ENCODE results near the gene MRPS2.
"Not testable (repeated sequence)": the region's sequence is repeated elsewhere in the genome, so short reads cannot be mapped to it uniquely, and the experiment has no call there.

Gene MRPS2

GRCh38 chr9:135500525-135501260 lies at the start of gene MRPS2:
TSS of gene MRPS2 (plus strand) at chr9:135500682. CDS start at chr9:135500711, 29 bp downstream.
- Histone ChIP-seq H3K27ac (ENCODE audit: low read length) (peak within 1 kb of the TSS; percentile 23), H3K4me3 (ENCODE audit: low read depth in 1 of 2, low read length in 2 of 2) (peak within 1 kb of the TSS; percentile 81 to 93), H3K27me3 (ENCODE audit: low read depth, low read length) (no peaks in the 10 kb centered on the region), H3K36me3 (ENCODE audit: control insufficient read depth in 1 of 2, insufficient read depth in 2 of 2, low read length in 2 of 2) (peaks cover 9 to 28% of the 10 kb centered on the region in 2 donors), H3K4me1 (ENCODE audit: control insufficient read depth in 1 of 2, insufficient read depth in 2 of 2, low read length in 2 of 2) (peaks cover 6 to 27% of the 10 kb centered on the region in 2 donors), H3K9me3 (ENCODE audit: control insufficient read depth in 1 of 2, low read length in 2 of 2) (no peaks in the 10 kb centered on the region)

- no peaks in the 10 kb centered on the region for H3K36me3 ChIP-seq (ENCODE audit: control insufficient read depth in 1 of 2, insufficient read depth in 2 of 2, low read length in 2 of 2)
- no peak overlapping the region for H3K4me3 ChIP-seq (ENCODE audit: low read depth in 1 of 2, low read length in 2 of 2)
- H3K4me1 ChIP-seq (ENCODE audit: control insufficient read depth in 1 of 2, insufficient read depth in 2 of 2, low read length in 2 of 2), result no peaks in the 10 kb centered on the region
- no peaks in the 10 kb centered on the region for H3K27me3 ChIP-seq (ENCODE audit: low read depth, low read length)
- peaks cover 0 to 10% of the 10 kb centered on the region in 2 donors for H3K9me3 ChIP-seq (ENCODE audit: control insufficient read depth in 1 of 2, low read length in 2 of 2)
- no peak overlapping the region for H3K27ac ChIP-seq (ENCODE audit: low read length)
Measured at GRCh38 chr9:135450956-135451355, 49.5 kb upstream of the MRPS2 start.

- not testable (repeated sequence) for H3K36me3 ChIP-seq (ENCODE audit: control insufficient read depth in 1 of 2, insufficient read depth in 2 of 2, low read length in 2 of 2); H3K27ac ChIP-seq (ENCODE audit: low read length); H3K27me3 ChIP-seq (ENCODE audit: low read depth, low read length); H3K4me1 ChIP-seq (ENCODE audit: control insufficient read depth in 1 of 2, insufficient read depth in 2 of 2, low read length in 2 of 2); H3K4me3 ChIP-seq (ENCODE audit: low read depth in 1 of 2, low read length in 2 of 2)
- H3K9me3 ChIP-seq (ENCODE audit: control insufficient read depth in 1 of 2, low read length in 2 of 2), result peaks cover 0 to 10% of the 10 kb centered on the region in 2 donors
Measured at GRCh38 chr9:135451909-135452308, 48.6 kb upstream of the MRPS2 start.

GRCh38 chr9:135454737-135455136 lies 45.7 kb upstream of the MRPS2 start:
- peaks cover 0 to 10% of the 10 kb centered on the region in 2 donors for H3K9me3 ChIP-seq (ENCODE audit: control insufficient read depth in 1 of 2, low read length in 2 of 2)
- H3K27ac ChIP-seq (ENCODE audit: low read length), result no peak overlapping the region
- H3K36me3 ChIP-seq (ENCODE audit: control insufficient read depth in 1 of 2, insufficient read depth in 2 of 2, low read length in 2 of 2), result no peaks in the 10 kb centered on the region
- H3K4me3 ChIP-seq (ENCODE audit: low read depth in 1 of 2, low read length in 2 of 2), result no peak overlapping the region
- H3K27me3 ChIP-seq (ENCODE audit: low read depth, low read length), result no peaks in the 10 kb centered on the region
- H3K4me1 ChIP-seq (ENCODE audit: control insufficient read depth in 1 of 2, insufficient read depth in 2 of 2, low read length in 2 of 2), result no peaks in the 10 kb centered on the region

GRCh38 chr9:135455401-135456030 lies 45.0 kb upstream of the MRPS2 start:
- H3K27me3 ChIP-seq (ENCODE audit: low read depth, low read length), result no peaks in the 10 kb centered on the region
- H3K4me1 ChIP-seq (ENCODE audit: control insufficient read depth in 1 of 2, insufficient read depth in 2 of 2, low read length in 2 of 2), result no peaks in the 10 kb centered on the region
- peaks cover 0 to 10% of the 10 kb centered on the region in 2 donors for H3K9me3 ChIP-seq (ENCODE audit: control insufficient read depth in 1 of 2, low read length in 2 of 2)
- no peak overlapping the region for H3K4me3 ChIP-seq (ENCODE audit: low read depth in 1 of 2, low read length in 2 of 2)
- no peak overlapping the region for H3K27ac ChIP-seq (ENCODE audit: low read length)
- no peaks in the 10 kb centered on the region for H3K36me3 ChIP-seq (ENCODE audit: control insufficient read depth in 1 of 2, insufficient read depth in 2 of 2, low read length in 2 of 2)

- H3K4me3 ChIP-seq (ENCODE audit: low read depth in 1 of 2, low read length in 2 of 2), result no peak overlapping the region
- no peaks in the 10 kb centered on the region for H3K36me3 ChIP-seq (ENCODE audit: control insufficient read depth in 1 of 2, insufficient read depth in 2 of 2, low read length in 2 of 2)
- no peaks in the 10 kb centered on the region for H3K27me3 ChIP-seq (ENCODE audit: low read depth, low read length)
- H3K9me3 ChIP-seq (ENCODE audit: control insufficient read depth in 1 of 2, low read length in 2 of 2), result peaks cover 0 to 10% of the 10 kb centered on the region in 2 donors
- no peak overlapping the region for H3K27ac ChIP-seq (ENCODE audit: low read length)
- no peaks in the 10 kb centered on the region for H3K4me1 ChIP-seq (ENCODE audit: control insufficient read depth in 1 of 2, insufficient read depth in 2 of 2, low read length in 2 of 2)
Measured at GRCh38 chr9:135456436-135457104, 43.9 kb upstream of the MRPS2 start.

GRCh38 chr9:135458478-135458877 lies 42.0 kb upstream of the MRPS2 start:
- H3K9me3 ChIP-seq (ENCODE audit: control insufficient read depth in 1 of 2, low read length in 2 of 2), result peaks cover 0 to 10% of the 10 kb centered on the region in 2 donors
- H3K27ac ChIP-seq (ENCODE audit: low read length); H3K4me1 ChIP-seq (ENCODE audit: control insufficient read depth in 1 of 2, insufficient read depth in 2 of 2, low read length in 2 of 2); H3K27me3 ChIP-seq (ENCODE audit: low read depth, low read length); H3K36me3 ChIP-seq (ENCODE audit: control insufficient read depth in 1 of 2, insufficient read depth in 2 of 2, low read length in 2 of 2); H3K4me3 ChIP-seq (ENCODE audit: low read depth in 1 of 2, low read length in 2 of 2): not testable (repeated sequence)

- Histone ChIP-seq H3K9me3 (ENCODE audit: control insufficient read depth in 1 of 2, low read length in 2 of 2) (no peaks in the 10 kb centered on the region), H3K36me3 (ENCODE audit: control insufficient read depth in 1 of 2, insufficient read depth in 2 of 2, low read length in 2 of 2) (no peaks in the 10 kb centered on the region), H3K4me3 (ENCODE audit: low read depth in 1 of 2, low read length in 2 of 2) (no peak overlapping the region), H3K4me1 (ENCODE audit: control insufficient read depth in 1 of 2, insufficient read depth in 2 of 2, low read length in 2 of 2) (no peaks in the 10 kb centered on the region), H3K27ac (ENCODE audit: low read length) (no peak overlapping the region), H3K27me3 (ENCODE audit: low read depth, low read length) (no peaks in the 10 kb centered on the region)
Measured at GRCh38 chr9:135461936-135462335, 38.5 kb upstream of the MRPS2 start.

GRCh38 chr9:135463140-135463539 lies 37.3 kb upstream of the MRPS2 start:
- Histone ChIP-seq H3K9me3 (ENCODE audit: control insufficient read depth in 1 of 2, low read length in 2 of 2) (no peaks in the 10 kb centered on the region), H3K27ac (ENCODE audit: low read length) (no peak overlapping the region), H3K4me1 (ENCODE audit: control insufficient read depth in 1 of 2, insufficient read depth in 2 of 2, low read length in 2 of 2) (no peaks in the 10 kb centered on the region), H3K4me3 (ENCODE audit: low read depth in 1 of 2, low read length in 2 of 2) (no peak overlapping the region), H3K36me3 (ENCODE audit: control insufficient read depth in 1 of 2, insufficient read depth in 2 of 2, low read length in 2 of 2) (no peaks in the 10 kb centered on the region), H3K27me3 (ENCODE audit: low read depth, low read length) (no peaks in the 10 kb centered on the region)

GRCh38 chr9:135464181-135464580 lies 36.3 kb upstream of the MRPS2 start:
- Histone ChIP-seq H3K27ac (ENCODE audit: low read length) (no peak overlapping the region), H3K36me3 (ENCODE audit: control insufficient read depth in 1 of 2, insufficient read depth in 2 of 2, low read length in 2 of 2) (no peaks in the 10 kb centered on the region), H3K4me1 (ENCODE audit: control insufficient read depth in 1 of 2, insufficient read depth in 2 of 2, low read length in 2 of 2) (no peaks in the 10 kb centered on the region), H3K4me3 (ENCODE audit: low read depth in 1 of 2, low read length in 2 of 2) (no peak overlapping the region), H3K27me3 (ENCODE audit: low read depth, low read length) (no peaks in the 10 kb centered on the region), H3K9me3 (ENCODE audit: control insufficient read depth in 1 of 2, low read length in 2 of 2) (no peaks in the 10 kb centered on the region)

GRCh38 chr9:135468854-135469521 lies 31.5 kb upstream of the MRPS2 start:
- Histone ChIP-seq H3K27ac (ENCODE audit: low read length) (no peak overlapping the region), H3K27me3 (ENCODE audit: low read depth, low read length) (no peaks in the 10 kb centered on the region), H3K4me3 (ENCODE audit: low read depth in 1 of 2, low read length in 2 of 2) (no peak overlapping the region)

More at GRCh38 chr9:135468854-135469521, 31.5 kb upstream of the MRPS2 start:
- H3K36me3 ChIP-seq (ENCODE audit: control insufficient read depth in 1 of 2, insufficient read depth in 2 of 2, low read length in 2 of 2), result no peaks in the 10 kb centered on the region
- no peaks in the 10 kb centered on the region for H3K4me1 ChIP-seq (ENCODE audit: control insufficient read depth in 1 of 2, insufficient read depth in 2 of 2, low read length in 2 of 2)
- H3K9me3 ChIP-seq (ENCODE audit: control insufficient read depth in 1 of 2, low read length in 2 of 2), result no peaks in the 10 kb centered on the region
